C1 segment of cervical spinal cord (tissue), 14 donors: ENCODE results near the gene CCDC85C.
"Not testable (repeated sequence)": the region's sequence is repeated elsewhere in the genome, so short reads cannot be mapped to it uniquely, and the experiment has no call there.

Experiments
- DNase-seq, 14 donors: peaks; one replicate each; lab custom pipeline; 2025; lab: John Stamatoyannopoulos, UW

The CCDC85C gene

GRCh38 chr14:99603471-99604277 lies at the start of gene CCDC85C:
CCDC85C (minus strand) TSS chr14:99604207; CDS start chr14:99603959, 248 bp downstream.
- peak in 3 of 14 donors; percentile 9 to 60 (median 38) for DNase-seq

- no peak for DNase-seq
Measured at GRCh38 chr14:99651953-99652746, 48.1 kb upstream of the CCDC85C start.

- DNase-seq, result no peak
Measured at GRCh38 chr14:99650189-99650588, 46.2 kb upstream of the CCDC85C start.

- no peak for DNase-seq
Measured at GRCh38 chr14:99649643-99650042, 45.6 kb upstream of the CCDC85C start.

- no peak for DNase-seq
Measured at GRCh38 chr14:99649219-99649618, 45.2 kb upstream of the CCDC85C start.

DNA sequence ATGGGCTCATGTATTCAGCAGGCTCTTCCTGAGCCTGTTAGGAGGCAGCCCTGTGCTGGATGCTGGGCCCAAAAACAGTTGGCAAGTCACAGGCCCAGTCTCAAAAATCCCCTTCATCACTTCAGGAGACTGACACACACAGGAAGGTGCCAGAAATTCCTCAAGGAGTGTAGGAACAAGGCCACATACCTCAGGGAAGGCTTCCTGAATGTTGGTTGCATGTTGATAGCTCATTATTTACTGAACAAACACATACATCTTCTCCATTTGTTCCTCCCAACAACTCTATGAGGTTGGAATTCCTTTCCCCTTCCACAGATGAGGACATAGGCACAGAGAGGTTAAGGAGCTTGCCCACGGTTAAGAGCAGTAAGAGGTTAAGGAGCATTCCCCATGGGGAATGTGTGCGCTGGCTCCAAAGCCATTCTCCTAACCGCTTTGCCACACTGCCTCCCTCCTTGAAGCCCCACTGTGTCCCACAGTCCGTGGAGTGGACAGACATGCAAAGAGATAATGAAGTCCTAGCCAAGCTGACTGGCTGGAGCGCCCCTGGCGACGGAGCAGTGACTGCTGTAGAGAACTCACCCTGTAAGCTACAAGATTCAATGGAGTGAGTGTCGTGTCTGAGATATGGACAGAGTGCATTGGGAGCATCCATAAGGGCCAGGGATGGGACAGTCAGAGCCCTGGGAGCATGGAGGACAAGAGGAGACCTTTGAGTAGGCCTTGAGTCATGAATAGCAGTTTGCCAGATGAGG lies 44.2 kb upstream of the CCDC85C start:
- no peak for DNase-seq

DNA sequence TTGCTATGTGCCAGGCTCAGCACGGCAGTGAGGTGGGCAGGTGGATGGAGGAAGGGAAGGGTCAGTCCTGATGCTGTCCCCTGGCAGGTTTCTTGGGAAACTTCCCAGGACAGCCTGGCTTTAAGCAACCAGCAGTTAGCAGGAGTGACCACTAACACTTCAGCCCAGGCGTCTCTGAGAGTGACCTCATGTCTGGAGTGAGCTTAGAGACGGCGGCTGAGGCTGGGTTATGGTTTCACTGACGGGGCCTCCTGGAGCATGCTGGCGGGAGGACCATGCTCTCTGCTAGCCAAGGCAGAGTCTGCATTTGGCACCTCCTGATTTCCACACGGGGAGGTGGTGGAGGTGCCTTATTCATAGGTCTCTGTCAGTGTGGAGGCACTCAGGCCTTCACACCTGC lies 43.4 kb upstream of the CCDC85C start:
- DNase-seq, result no peak

GRCh38 chr14:99645545-99646505 lies 41.8 kb upstream of the CCDC85C start:
- DNase-seq, result no peak

GRCh38 chr14:99644723-99645544 lies 40.9 kb upstream of the CCDC85C start, which contains the start of gene HHIPL1:
HHIPL1 (plus strand) TSS chr14:99645129; CDS start chr14:99645208, 79 bp downstream.
- no peak for DNase-seq

- DNase-seq, result no peak
Measured at GRCh38 chr14:99644035-99644587, 40.1 kb upstream of the CCDC85C start.

DNA sequence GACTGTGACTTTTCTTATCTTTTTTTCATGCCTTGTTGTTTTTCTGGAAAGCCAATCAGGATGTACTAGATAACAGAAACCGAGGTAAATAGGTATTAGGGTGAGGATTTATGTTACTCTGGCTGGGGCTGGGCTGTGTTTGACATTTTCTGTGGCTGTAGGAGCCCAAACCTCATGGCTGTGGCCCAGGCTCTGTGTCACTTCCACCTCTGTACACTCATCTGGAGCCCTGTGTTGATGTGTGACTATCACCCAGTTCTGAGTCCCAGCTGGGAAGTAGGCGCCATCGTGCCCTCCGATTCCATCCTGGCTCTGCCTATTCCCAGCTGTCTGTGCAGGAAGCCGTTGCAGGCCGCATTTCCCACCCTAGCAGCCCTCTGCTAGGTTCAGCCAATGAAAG lies 39.3 kb upstream of the CCDC85C start:
- no peak for DNase-seq

DNA sequence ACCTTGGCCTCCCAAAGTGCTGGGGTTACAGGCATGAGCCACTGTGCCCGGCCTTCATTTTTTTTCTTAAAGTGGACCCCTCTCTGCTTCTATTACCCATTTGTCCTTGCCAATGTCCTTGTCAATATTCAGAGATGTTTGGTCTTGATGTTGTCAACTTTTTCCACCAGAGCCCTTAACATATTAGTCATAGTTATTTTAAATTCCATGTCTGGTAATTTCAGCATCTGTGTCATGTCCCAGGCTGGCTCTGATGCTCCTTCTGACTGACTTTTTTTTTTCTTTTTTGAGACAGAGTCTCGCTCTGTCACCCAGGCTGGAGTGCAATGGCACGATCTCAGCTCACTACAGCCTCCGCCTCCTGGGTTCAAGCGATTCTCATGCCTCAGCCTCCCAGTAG lies 38.8 kb upstream of the CCDC85C start:
- not testable (repeated sequence) for DNase-seq

DNA sequence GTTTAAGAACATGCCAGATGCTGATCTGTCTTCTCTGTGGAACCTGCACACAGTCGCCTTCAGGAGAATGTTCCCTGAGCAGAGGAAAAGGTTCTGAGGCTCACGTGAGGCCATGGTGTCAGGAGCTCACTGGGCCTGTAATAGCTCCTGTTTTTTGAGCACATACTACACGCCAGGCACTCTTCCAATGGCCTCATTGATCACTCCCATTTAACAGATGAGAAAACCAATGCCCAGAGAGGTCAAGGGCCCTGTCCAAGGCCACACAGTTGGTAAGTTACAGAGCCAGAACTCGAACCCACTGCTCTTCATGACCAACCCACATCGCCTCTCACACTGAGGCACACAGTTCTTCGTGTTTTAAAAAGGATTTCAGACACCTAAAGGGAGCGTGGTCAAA lies 33.6 kb upstream of the CCDC85C start:
- no peak for DNase-seq

- DNase-seq, result no peak
Measured at GRCh38 chr14:99636487-99636886, 32.5 kb upstream of the CCDC85C start.

- DNase-seq, result no peak
Measured at GRCh38 chr14:99635116-99635515, 31.1 kb upstream of the CCDC85C start.

DNA sequence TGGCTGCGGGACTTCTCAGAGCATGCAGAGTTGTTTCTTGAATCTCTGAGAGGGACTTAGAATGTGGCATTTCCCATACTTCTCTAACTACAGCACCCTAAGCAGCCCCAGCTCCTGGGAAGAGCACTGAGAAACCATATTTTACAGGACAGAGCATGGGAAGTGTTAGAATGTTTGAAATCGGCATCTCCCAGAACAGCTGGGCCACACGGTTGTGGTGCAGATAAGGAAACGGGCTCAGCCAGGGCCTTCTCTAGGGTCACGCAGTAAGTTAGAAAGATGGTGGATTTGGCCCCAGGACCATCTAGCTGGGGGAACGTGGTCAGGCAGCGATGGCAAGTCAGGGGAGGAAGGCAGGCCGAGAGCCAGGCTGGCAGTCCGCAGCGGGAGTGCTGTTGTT lies 30.4 kb upstream of the CCDC85C start:
- no peak for DNase-seq

- DNase-seq, result no peak
Measured at GRCh38 chr14:99633918-99634317, 29.9 kb upstream of the CCDC85C start.

DNA sequence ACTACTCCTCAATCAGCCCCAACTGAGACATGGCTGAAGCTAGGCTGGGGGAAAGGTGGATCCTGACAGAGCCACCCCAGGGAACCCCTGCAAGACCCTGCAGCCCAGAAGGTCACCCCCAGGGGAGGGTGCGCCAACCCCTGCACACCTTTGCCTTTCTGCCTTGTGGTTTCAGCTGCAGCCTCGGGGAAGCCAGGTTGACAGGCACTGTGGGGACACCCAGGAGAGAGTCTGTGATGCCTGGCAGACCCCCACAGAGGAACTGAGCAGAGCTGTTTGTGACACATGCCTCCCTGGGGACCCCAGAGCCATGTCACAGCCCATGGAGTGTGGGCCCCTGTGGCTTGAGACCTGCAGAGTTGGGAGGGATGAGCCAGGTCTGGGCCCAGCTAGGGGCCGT lies 29.1 kb upstream of the CCDC85C start:
- DNase-seq, result no peak

DNA sequence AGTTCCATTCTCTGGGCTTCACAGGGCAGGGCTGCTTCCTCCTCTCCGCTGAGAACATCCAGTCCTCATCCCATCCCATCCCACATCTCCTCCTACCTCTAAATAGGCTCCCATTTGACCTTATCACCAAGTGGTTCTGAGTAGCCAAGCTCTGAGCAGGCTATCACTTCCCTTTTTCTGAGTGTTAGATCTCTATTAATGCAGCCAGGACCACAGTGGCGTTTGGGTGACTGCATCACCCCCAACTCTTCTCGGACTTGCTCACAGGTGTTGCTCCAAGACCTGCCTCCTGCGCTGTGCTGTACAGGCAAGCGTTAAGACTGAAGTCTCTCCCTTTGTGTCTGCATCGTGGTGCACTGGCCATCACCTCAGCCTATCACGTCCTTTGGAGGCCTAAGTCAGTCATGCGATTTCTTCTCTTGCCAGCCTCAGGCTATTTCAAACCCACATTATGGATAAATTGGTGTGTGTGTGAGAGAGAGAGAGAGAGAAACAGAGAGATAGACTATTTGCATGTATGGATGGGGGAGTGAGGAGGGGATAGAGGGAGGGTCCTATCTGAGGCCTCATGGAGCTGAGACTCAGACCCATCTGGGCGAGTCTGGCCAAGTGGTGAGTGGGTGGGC lies 28.5 kb upstream of the CCDC85C start:
- DNase-seq, result no peak
